Activated CD4-positive, alpha-beta T cell treated with anti-CD3 and anti-CD28 coated beads, Interleukin-2, amount 50 U/mL, for 16 hours (primary cell): Measurements from ENCODE around the gene DEFB128.
"Not testable (repeated sequence)": the region's sequence is repeated elsewhere in the genome, so short reads cannot be mapped to it uniquely, and the experiment has no call there.

Experiments
- DNase-seq: peaks from one replicate; pipeline ENCODE4 v3.0.0-alpha.2; 2020

DEFB128 gene

GRCh38 chr20:189611-190010 lies at the start of gene DEFB128:
Gene DEFB128, minus strand, starts transcription at chr20:189711. Its CDS starts 88 bp downstream, at chr20:189623.
- DNase-seq = no peak

GRCh38 chr20:237929-238328 lies 48.4 kb upstream of the DEFB128 start:
- peak; percentile 58 for DNase-seq

GRCh38 chr20:237489-237888 lies 48.0 kb upstream of the DEFB128 start:
- DNase-seq = peak; percentile 43

- no peak for DNase-seq
These were observed 46.4 kb upstream of the DEFB128 start for GRCh38 chr20:235891-236290.

GRCh38 chr20:227439-228105 lies 38.1 kb upstream of the DEFB128 start:
- DNase-seq = no peak

- DNase-seq = no peak
These were observed 37.4 kb upstream of the DEFB128 start, which contains the start of gene DEFB129 for GRCh38 chr20:226958-227357. Gene DEFB129, plus strand, starts transcription at chr20:227258. Its CDS starts 31 bp downstream, at chr20:227289.

GRCh38 chr20:225879-226278 lies 36.4 kb upstream of the DEFB128 start:
- not testable (repeated sequence) for DNase-seq

GRCh38 chr20:221258-221830 lies 31.8 kb upstream of the DEFB128 start:
- no peak for DNase-seq

- DNase-seq = peak; percentile 6
These were observed 30.0 kb upstream of the DEFB128 start for GRCh38 chr20:219290-220115.

GRCh38 chr20:217266-217665 lies 27.8 kb upstream of the DEFB128 start:
- DNase-seq = no peak

GRCh38 chr20:215796-216195 lies 26.3 kb upstream of the DEFB128 start:
- no peak for DNase-seq

- no peak for DNase-seq
These were observed 24.9 kb upstream of the DEFB128 start for GRCh38 chr20:214383-214782.

GRCh38 chr20:210809-211502 lies 21.4 kb upstream of the DEFB128 start:
- DNase-seq = no peak

- peak; percentile 55 for DNase-seq
These were observed 19.5 kb upstream of the DEFB128 start for GRCh38 chr20:208942-209566.

GRCh38 chr20:203630-204029 lies 14.1 kb upstream of the DEFB128 start:
- DNase-seq = not testable (repeated sequence)

- DNase-seq = no peak
These were observed 10.5 kb upstream of the DEFB128 start for GRCh38 chr20:199996-200395.

- no peak for DNase-seq
These were observed 8.7 kb upstream of the DEFB128 start for GRCh38 chr20:198225-198624.

- no peak for DNase-seq
These were observed 1.8 kb downstream of the DEFB128 start for GRCh38 chr20:187733-188132.

- no peak for DNase-seq
These were observed 5.2 kb downstream of the DEFB128 start for GRCh38 chr20:184288-184687.

GRCh38 chr20:168876-169275 lies 20.6 kb downstream of the DEFB128 start:
- DNase-seq = no peak

- DNase-seq = no peak
These were observed 24.9 kb downstream of the DEFB128 start for GRCh38 chr20:164618-165017.

GRCh38 chr20:157154-157553 lies 32.4 kb downstream of the DEFB128 start, which contains the start of gene DEFB127:
Gene DEFB127, plus strand, starts transcription at chr20:157454. Its CDS starts 91 bp downstream, at chr20:157545.
- no peak for DNase-seq

GRCh38 chr20:152131-152530 lies 37.4 kb downstream of the DEFB128 start:
- DNase-seq = no peak
